Dermis blood vessel endothelial cell (primary cell): ENCODE measurements around the gene CYB5A. TPM values are rescaled to one million over a fixed set of nuclear protein-coding genes. Genes with fewer than 3 reads are reported as not detected.

Experiments
- DNase-seq: peaks from one replicate; pipeline ENCODE4 v3.0.0; 2010
- total RNA-seq: library from RNA; depleted of rRNA; stranded (reverse); fragments of >200 nt; gene quantifications from 2 replicates; pipeline ENCODE4 v1.2.3, GENCODE V29; 2014

Gene CYB5A
- total RNA-seq, 1 donor from 2014 or later = 86.8 TPM

GRCh38 chr18:74204526-74205152 lies 87.1 kb downstream of the CYB5A start:
- DNase-seq = peak; percentile 8

GRCh38 chr18:74203811-74204210 lies 88.0 kb downstream of the CYB5A start:
- DNase-seq = no peak

Other genes starting within 250 kb of the CYB5A start
- 1.7 TPM in 1 of 2 replicates, not detected in the other for gene FBXO15, start 144.1 kb downstream of the CYB5A start, total RNA-seq
- gene TIMM21, start 143.4 kb downstream of the CYB5A start, total RNA-seq = 20.4 and 32.5 TPM in 2 replicates
- gene C18orf63, start 23.9 kb upstream of the CYB5A start, total RNA-seq = not detected in 2 replicates
- gene DIPK1C, start 165.3 kb upstream of the CYB5A start, total RNA-seq = not detected in 2 replicates
- 124 and 161 TPM in 2 replicates for gene CNDP2, start 204.4 kb upstream of the CYB5A start, total RNA-seq
- gene CNDP1, start 242.5 kb upstream of the CYB5A start, total RNA-seq = not detected in 2 replicates